DOHH2 (cell line): ENCODE measurements around the gene ACMSD.

Experiments
- EZH2phosphoT487 ChIP-seq: fragments of 200-600 bp; sonication (generic); IDR thresholded peaks from 2 replicates; pipeline ENCODE4 v1.6.1; 2017; ENCODE audit warnings: borderline replicate concordance, mild to moderate bottlenecking, antibody characterized with exemption, low read length, moderate library complexity, mixed read lengths
- TF ChIP-seq, protein P1 (sequence below): fragments of 200-600 bp; sonication (generic); IDR thresholded peaks from one replicate; pipeline ENCODE4 v1.5.1; 2014; ENCODE audit warnings: antibody characterized with exemption, mild to moderate bottlenecking, low read depth, low read length; ENCODE audit not compliant: poor library complexity, severe bottlenecking

DNA sequence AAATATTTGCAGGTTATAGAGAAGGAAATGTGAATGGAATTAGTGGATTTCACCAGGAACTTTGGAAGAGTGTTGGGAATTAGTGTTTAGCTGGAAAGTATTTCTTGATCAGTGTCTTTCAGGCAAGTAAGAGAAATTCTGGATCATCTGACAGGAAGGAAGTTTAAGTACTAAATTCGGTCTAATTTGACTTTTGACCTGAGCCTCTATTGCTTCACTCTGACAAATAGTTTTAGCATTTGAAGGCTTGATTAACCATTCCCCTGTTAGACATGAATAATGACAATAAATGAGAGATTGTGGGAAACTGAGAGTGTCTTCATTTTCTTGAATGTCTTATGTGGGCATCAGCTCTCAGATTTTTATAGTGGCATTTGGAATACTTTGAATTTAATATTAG, 96.2 kb downstream of the ACMSD start:
- TF ChIP-seq, protein P1, sequence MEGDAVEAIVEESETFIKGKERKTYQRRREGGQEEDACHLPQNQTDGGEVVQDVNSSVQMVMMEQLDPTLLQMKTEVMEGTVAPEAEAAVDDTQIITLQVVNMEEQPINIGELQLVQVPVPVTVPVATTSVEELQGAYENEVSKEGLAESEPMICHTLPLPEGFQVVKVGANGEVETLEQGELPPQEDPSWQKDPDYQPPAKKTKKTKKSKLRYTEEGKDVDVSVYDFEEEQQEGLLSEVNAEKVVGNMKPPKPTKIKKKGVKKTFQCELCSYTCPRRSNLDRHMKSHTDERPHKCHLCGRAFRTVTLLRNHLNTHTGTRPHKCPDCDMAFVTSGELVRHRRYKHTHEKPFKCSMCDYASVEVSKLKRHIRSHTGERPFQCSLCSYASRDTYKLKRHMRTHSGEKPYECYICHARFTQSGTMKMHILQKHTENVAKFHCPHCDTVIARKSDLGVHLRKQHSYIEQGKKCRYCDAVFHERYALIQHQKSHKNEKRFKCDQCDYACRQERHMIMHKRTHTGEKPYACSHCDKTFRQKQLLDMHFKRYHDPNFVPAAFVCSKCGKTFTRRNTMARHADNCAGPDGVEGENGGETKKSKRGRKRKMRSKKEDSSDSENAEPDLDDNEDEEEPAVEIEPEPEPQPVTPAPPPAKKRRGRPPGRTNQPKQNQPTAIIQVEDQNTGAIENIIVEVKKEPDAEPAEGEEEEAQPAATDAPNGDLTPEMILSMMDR, result no peak
- TF ChIP-seq EZH2phosphoT487, result no peak
